Testis (tissue), 3 donors: Measurements from ENCODE around the gene EPB42. TPM values are rescaled to one million over a fixed set of nuclear protein-coding genes. Genes with fewer than 3 reads are reported as not detected.

ENCODE experiments used
- DNase-seq: peaks from one replicate; pipeline ENCODE4 v3.0.0-alpha.2; 2019
- H3K27ac ChIP-seq, 2 donors: fragments of 200-600 bp; sonication (generic); one replicate each; pipeline ENCODE4 v1.5.1; 2019
- H3K27me3 ChIP-seq: fragments of 200-600 bp; sonication (generic); one replicate; pipeline ENCODE4 v1.5.1; 2019
- H3K36me3 ChIP-seq: fragments of 200-600 bp; sonication (generic); one replicate; pipeline ENCODE4 v1.5.1; 2017; ENCODE audit warnings: low read depth; ENCODE audit errors: missing control alignments
- H3K4me1 ChIP-seq: fragments of 200-600 bp; sonication (generic); one replicate; pipeline ENCODE4 v1.5.1; 2019
- H3K4me3 ChIP-seq, 2 donors: fragments of 200-600 bp; sonication (generic); one replicate each; pipeline ENCODE4 v1.5.1; 2017 to 2019
- H3K9me3 ChIP-seq: fragments of 200-600 bp; sonication (generic); one replicate; pipeline ENCODE4 v1.5.1; 2017
- CTCF ChIP-seq, 3 experiments: fragments of 450-650 bp in 2 of 3; fragments of 200-600 bp in 1 of 3; sonication (generic) in 1 of 3; IDR thresholded peaks; one replicate each; pipeline ENCODE4 v1.5.1; 2016 to 2019; ENCODE audit warnings: antibody characterized with exemption in 3 of 3, mild to moderate bottlenecking in 2 of 3, moderate library complexity in 1 of 3
- POLR2A ChIP-seq: fragments of 450-650 bp; IDR thresholded peaks from one replicate; pipeline ENCODE4 v1.6.1; 2017; ENCODE audit warnings: antibody characterized with exemption, mild to moderate bottlenecking, moderate library complexity
- WGBS, 2 donors: methylation state at CpG; one replicate each; pipeline ENCODE4 v1.1.5; 2018; 5-methylcytosine and 5-hydroxymethylcytosine counted together
- intact Hi-C: fragments of 100-400 bp; cut with DNase I; formaldehyde crosslinking; loops from one replicate; pipeline ENCODE4 v1.15.1; 2023; ENCODE audit warnings: low total_unique reads
- polyA plus RNA-seq: library from polyadenylated mRNA; stranded (reverse); fragments of 350-450 nt; fragmentation: Illumina TruSeq; extraction: RNeasy Lipid Tissue Mini Kit (QIAGEN cat#74804); gene quantifications from one replicate; pipeline ENCODE4 v1.2.3, GENCODE V29; 2014; ENCODE audit warnings: low read depth, low replicate concordance; ENCODE audit not compliant: insufficient read depth
- total RNA-seq, 2 donors: library from RNA; depleted of rRNA; stranded (reverse); fragments of >200 nt; gene quantifications; one replicate each; pipeline ENCODE4 v1.2.3, GENCODE V29; 2016

Gene EPB42
- total and polyA plus RNA-seq, 3 donors from 2014 or later = 3.6 to 7.5 (median 6.8) TPM

- no peaks in the 10 kb centered on the region for H3K36me3 ChIP-seq
- 75% methylated on average over 2 of the region's 2 CpGs; no CpG with 5 or more reads in 1 of the 2 donors for WGBS, 2 donors
- no peaks in the 10 kb centered on the region for H3K27me3 ChIP-seq
- H3K4me1 ChIP-seq = no peaks in the 10 kb centered on the region
- intact Hi-C loops = no loop called here
- H3K27ac ChIP-seq = no peak overlapping the region
- no peak for TF ChIP-seq POLR2A
- no peak for TF ChIP-seq CTCF (IDR thresholded peaks at IDR 0.05)
- no peaks in the 10 kb centered on the region for H3K9me3 ChIP-seq
- no peak for DNase-seq
- H3K4me3 ChIP-seq = no peak overlapping the region
These were observed 34.6 kb upstream of the EPB42 start for GRCh38 chr15:43255376-43255775.

- WGBS, 2 donors = 54 to 71% methylated on average over 11 to 15 of the region's 15 CpGs
- intact Hi-C loops = no loop called here
- Histone ChIP-seq H3K4me3 (no peak overlapping the region), H3K9me3 (no peaks in the 10 kb centered on the region), H3K27ac (no peak overlapping the region), H3K36me3 (no peaks in the 10 kb centered on the region), H3K27me3 (no peaks in the 10 kb centered on the region), H3K4me1 (no peaks in the 10 kb centered on the region)
- no peak for TF ChIP-seq POLR2A
- no peak for TF ChIP-seq CTCF (IDR thresholded peaks at IDR 0.05)
- DNase-seq = peak; percentile 44
These were observed 32.9 kb upstream of the EPB42 start for GRCh38 chr15:43253431-43254403.

- Histone ChIP-seq H3K4me1 (no peaks in the 10 kb centered on the region), H3K27ac (no peak overlapping the region), H3K9me3 (no peaks in the 10 kb centered on the region), H3K4me3 (no peak overlapping the region), H3K36me3 (no peaks in the 10 kb centered on the region), H3K27me3 (no peaks in the 10 kb centered on the region)
- intact Hi-C loops = no loop called here
- no peak for DNase-seq
- 87 to 89% methylated on average over 4 of the region's 4 CpGs for WGBS, 2 donors
- no peak for TF ChIP-seq CTCF (IDR thresholded peaks at IDR 0.05)
- no peak for TF ChIP-seq POLR2A
These were observed 31.0 kb upstream of the EPB42 start for GRCh38 chr15:43251871-43252250.

DNA sequence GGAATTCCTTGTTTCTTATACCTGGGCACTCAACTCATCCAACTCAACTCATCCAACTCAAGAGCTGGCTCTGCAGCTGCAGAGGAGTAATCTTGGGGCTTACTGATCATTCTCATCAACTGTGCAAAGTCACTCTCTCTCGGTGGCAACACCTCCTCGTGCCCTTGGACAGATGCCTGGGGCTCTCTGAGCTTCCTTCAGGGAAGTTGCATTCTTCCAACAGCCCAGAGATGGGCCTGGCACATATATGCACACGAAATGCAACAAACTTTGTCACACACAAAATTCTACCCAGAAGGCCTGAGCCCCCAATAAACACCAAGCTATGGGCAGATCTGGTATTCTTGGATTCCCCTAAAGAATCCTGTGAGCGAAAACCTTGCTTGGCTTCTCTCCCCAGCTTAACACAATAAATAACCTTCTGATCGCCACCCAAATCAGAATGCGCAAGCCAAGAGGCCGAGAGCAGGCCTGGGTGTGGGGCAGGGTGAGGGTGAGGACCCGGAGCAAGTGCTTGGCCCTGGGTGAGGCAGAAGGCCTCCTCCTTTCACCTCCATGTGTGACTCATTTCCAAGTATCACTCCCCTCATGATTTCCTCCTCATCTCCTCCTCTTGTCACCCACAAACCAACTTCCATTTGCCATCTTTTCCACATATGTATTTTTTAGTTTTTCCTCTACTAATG is 30.5 kb upstream of the EPB42 start:
- intact Hi-C loops = no loop called here
- DNase-seq = no peak
- H3K4me3 ChIP-seq = no peak overlapping the region
- no peak overlapping the region for H3K27ac ChIP-seq
- no peaks in the 10 kb centered on the region for H3K9me3 ChIP-seq
- no peaks in the 10 kb centered on the region for H3K27me3 ChIP-seq
- H3K4me1 ChIP-seq = no peaks in the 10 kb centered on the region
- WGBS, 2 donors = 94 to 95% methylated on average over 8 of the region's 8 CpGs
- TF ChIP-seq POLR2A (no peak), CTCF (IDR thresholded peaks at IDR 0.05) (no peak)
- H3K36me3 ChIP-seq = no peaks in the 10 kb centered on the region
